GM23338 (cell line): ENCODE measurements around the gene EFCAB8. TPM values are rescaled to one million over a fixed set of nuclear protein-coding genes. Genes with fewer than 3 reads are reported as not detected.

Experiments
- ATAC-seq: fragments of 200-7000 bp; cut with Tn5 transposase; 3 replicates; pipeline ENCODE4 v1.9.1; 2020
- DNase-seq: peaks from one replicate; pipeline ENCODE4 v3.0.0-alpha.2; 2015; ENCODE audit warnings: low spot score
- H2AFZ ChIP-seq: fragments of 200-600 bp; sonication (generic); 2 replicates; pipeline ENCODE4 v1.8.0; 2016; ENCODE audit warnings: antibody characterized with exemption, mild to moderate bottlenecking, moderate library complexity
- H3F3A ChIP-seq: fragments of 200-600 bp; sonication (generic); replicated peaks from 2 replicates; pipeline ENCODE4 v1.8.0; 2017; ENCODE audit warnings: antibody characterized with exemption, mixed run types, low read depth
- H3K27ac ChIP-seq: fragments of 200-600 bp; sonication (generic); 2 replicates; pipeline ENCODE4 v1.6.1; 2016; ENCODE audit warnings: low read depth
- H3K27me3 ChIP-seq: fragments of 200-600 bp; sonication (generic); 2 replicates; pipeline ENCODE4 v1.8.0; 2016; ENCODE audit warnings: mild to moderate bottlenecking, mixed run types, moderate library complexity; ENCODE audit not compliant: insufficient read depth
- H3K36me3 ChIP-seq: fragments of 200-600 bp; sonication (generic); 2 replicates; pipeline ENCODE4 v1.8.0; 2016; ENCODE audit warnings: mild to moderate bottlenecking; ENCODE audit not compliant: insufficient read depth
- H3K4me1 ChIP-seq: fragments of 200-600 bp; sonication (generic); 2 replicates; pipeline ENCODE4 v1.8.0; 2016; ENCODE audit warnings: mild to moderate bottlenecking, moderate library complexity; ENCODE audit not compliant: insufficient read depth
- H3K4me2 ChIP-seq: fragments of 200-600 bp; sonication (generic); 2 replicates; pipeline ENCODE4 v1.7.1; 2017; ENCODE audit warnings: mixed run types
- H3K4me3 ChIP-seq: fragments of 200-600 bp; sonication (generic); 2 replicates; pipeline ENCODE4 v1.6.1; 2016; ENCODE audit warnings: mixed run types
- H3K79me2 ChIP-seq: fragments of 200-600 bp; sonication (generic); replicated peaks from 2 replicates; pipeline ENCODE4 v1.8.0; 2017; ENCODE audit warnings: mild to moderate bottlenecking; ENCODE audit not compliant: insufficient read depth
- H3K9me2 ChIP-seq: fragments of 200-600 bp; sonication (generic); 2 replicates; pipeline ENCODE4 v1.8.0; 2017; ENCODE audit not compliant: insufficient read depth
- H4K20me1 ChIP-seq: fragments of 200-600 bp; sonication (generic); replicated peaks from 2 replicates; pipeline ENCODE4 v1.8.0; 2017; ENCODE audit warnings: mild to moderate bottlenecking; ENCODE audit not compliant: insufficient read depth
- H3K27ac Mint-ChIP-seq: 2 replicates; pipeline ENCODE4 v1.8.0; 2020; ENCODE audit warnings: inconsistent platforms, mild to moderate bottlenecking, moderate library complexity, mixed read lengths
- H3K27me3 Mint-ChIP-seq: 3 replicates; pipeline ENCODE4 v1.8.0; 2022; ENCODE audit warnings: low read depth, mild to moderate bottlenecking, moderate library complexity, mixed read lengths, inconsistent platforms; ENCODE audit not compliant: insufficient read depth, poor library complexity
- H3K36me3 Mint-ChIP-seq: 3 replicates; pipeline ENCODE4 v1.8.0; 2021; ENCODE audit warnings: low read depth, mild to moderate bottlenecking, inconsistent platforms, moderate library complexity, mixed read lengths
- H3K4me1 Mint-ChIP-seq: 3 replicates; pipeline ENCODE4 v1.8.0; 2020; ENCODE audit warnings: mild to moderate bottlenecking, inconsistent platforms, mixed read lengths
- H3K4me3 Mint-ChIP-seq: 3 replicates; pipeline ENCODE4 v1.8.0; 2021; ENCODE audit warnings: moderate library complexity, mild to moderate bottlenecking, inconsistent platforms, mixed read lengths
- H3K9me3 Mint-ChIP-seq: 3 replicates; pipeline ENCODE4 v1.8.0; 2020; ENCODE audit warnings: moderate library complexity, mild to moderate bottlenecking, inconsistent platforms, mixed read lengths
- CREB1 ChIP-seq: fragments of 250-450 bp; sonication (Bioruptor Pico); IDR thresholded peaks from 2 replicates; pipeline ENCODE4 v1.5.0; 2020; ENCODE audit warnings: low read depth, mild to moderate bottlenecking, moderate library complexity
- ETS1 ChIP-seq: IDR thresholded peaks from 2 replicates; pipeline ENCODE4 v1.6.1; 2016; ENCODE audit warnings: antibody characterized with exemption
- EZH2 ChIP-seq: fragments of 200-600 bp; sonication (generic); IDR thresholded peaks from one replicate; pipeline ENCODE4 v1.8.0; 2017; ENCODE audit warnings: antibody characterized with exemption, mild to moderate bottlenecking, low read depth; ENCODE audit not compliant: unreplicated experiment
- EZH2phosphoT487 ChIP-seq: fragments of 200-600 bp; sonication (generic); IDR thresholded peaks from one replicate; pipeline ENCODE4 v1.8.1; 2018; ENCODE audit warnings: antibody characterized with exemption; ENCODE audit not compliant: unreplicated experiment
- JUNB ChIP-seq: IDR thresholded peaks from one replicate; pipeline ENCODE4 v1.6.1; 2016; ENCODE audit warnings: antibody characterized with exemption; ENCODE audit not compliant: unreplicated experiment
- NANOG ChIP-seq: IDR thresholded peaks from 2 replicates; pipeline ENCODE4 v1.6.1; 2016; ENCODE audit warnings: antibody characterized with exemption, borderline replicate concordance
- POLR2AphosphoS5 ChIP-seq: IDR thresholded peaks from 2 replicates; pipeline ENCODE4 v1.6.1; 2016; ENCODE audit warnings: antibody characterized with exemption, low read depth
- REST ChIP-seq: IDR thresholded peaks from one replicate; pipeline ENCODE4 v1.6.1; 2018; ENCODE audit warnings: antibody characterized with exemption; ENCODE audit not compliant: unreplicated experiment
- ZNF114 ChIP-seq: fragments of 250-450 bp; sonication (Bioruptor Pico); IDR thresholded peaks from 2 replicates; pipeline ENCODE4 v1.5.0; 2020; ENCODE audit warnings: mild to moderate bottlenecking, moderate library complexity
- ZNF331 ChIP-seq: fragments of 250-450 bp; sonication (Bioruptor Pico); IDR thresholded peaks from 2 replicates; pipeline ENCODE4 v1.5.0; 2020; ENCODE audit warnings: low read depth, mild to moderate bottlenecking, moderate library complexity
- ZNF462 ChIP-seq: fragments of 250-450 bp; sonication (Bioruptor Pico); IDR thresholded peaks from 2 replicates; pipeline ENCODE4 v1.5.0; 2020; ENCODE audit warnings: mild to moderate bottlenecking, moderate library complexity
- polyA plus RNA-seq: library from polyadenylated mRNA; unstranded; fragments of >200 nt; fragmentation: Nextera tagmentation; extraction: Ambion mirVana; gene quantifications from 2 replicates; pipeline ENCODE4 v1.2.1, GENCODE V29; 2016
- total RNA-seq: library from RNA; depleted of rRNA; stranded (reverse); fragments of >200 nt; shearing (Covaris generic); gene quantifications from 2 replicates; pipeline ENCODE4 v1.2.3, GENCODE V29; 2014

EFCAB8 gene
- total and polyA plus RNA-seq, 2 experiments from 2014 or later: 0.35 TPM; not detected in 1

GRCh38 chr20:32909451-32909850 is 50.7 kb downstream of the EFCAB8 start:
- H3K4me3 ChIP-seq: no peak overlapping the region
- Mint-ChIP-seq H3K4me3 (no peak overlapping the region), H3K4me1 (no peaks in the 10 kb centered on the region), H3K9me3 (peaks cover 3% of the 10 kb centered on the region; the same call in 1 of the 3 replicates), H3K27me3 (peaks cover 7% of the 10 kb centered on the region), H3K36me3 (no peaks in the 10 kb centered on the region), H3K27ac (no peak overlapping the region)
- H3K4me2 ChIP-seq: no peak overlapping the region
- no peaks in the 10 kb centered on the region for H3K27me3 ChIP-seq
- no peaks in the 10 kb centered on the region for H4K20me1 ChIP-seq
- no peaks in the 10 kb centered on the region for H3F3A ChIP-seq
- H2AFZ ChIP-seq: no peak overlapping the region
- no peaks in the 10 kb centered on the region for H3K9me2 ChIP-seq
- no peak for ATAC-seq
- H3K4me1 ChIP-seq: no peaks in the 10 kb centered on the region
- H3K27ac ChIP-seq: no peak overlapping the region
- H3K79me2 ChIP-seq: no peaks in the 10 kb centered on the region
- H3K36me3 ChIP-seq: no peaks in the 10 kb centered on the region
- DNase-seq: no peak
- TF ChIP-seq EZH2 (no peak), CREB1 (no peak), NANOG (no peak), POLR2AphosphoS5 (no peak), JUNB (no peak)

- Histone ChIP-seq H3F3A (no peaks in the 10 kb centered on the region), H2AFZ (no peak overlapping the region), H3K4me2 (no peak overlapping the region), H3K4me1 (no peaks in the 10 kb centered on the region), H3K36me3 (no peaks in the 10 kb centered on the region), H4K20me1 (no peaks in the 10 kb centered on the region), H3K79me2 (no peaks in the 10 kb centered on the region), H3K4me3 (no peak overlapping the region), H3K27ac (no peak overlapping the region), H3K9me2 (no peaks in the 10 kb centered on the region), H3K27me3 (no peaks in the 10 kb centered on the region)
- Mint-ChIP-seq H3K36me3 (peaks cover under 1% of the 10 kb centered on the region; the same call in 2 of the 3 replicates), H3K9me3 (peaks cover 9% of the 10 kb centered on the region), H3K27ac (no peak overlapping the region), H3K4me3 (no peak overlapping the region), H3K27me3 (peaks cover 5% of the 10 kb centered on the region), H3K4me1 (no peaks in the 10 kb centered on the region)
- ATAC-seq (no peak), DNase-seq (no peak)
- TF ChIP-seq EZH2phosphoT487: no peak
- TF ChIP-seq ZNF331 (CRISPR knock-in tag): no peak
- no peak for TF ChIP-seq NANOG
- TF ChIP-seq REST: no peak
- no peak for TF ChIP-seq ZNF462 (CRISPR knock-in tag)
- no peak for TF ChIP-seq ZNF114
- no peak for TF ChIP-seq ETS1
Observed at GRCh38 chr20:32909896-32910571, 51.3 kb downstream of the EFCAB8 start.
